GM21619 (cell line): Measurements from ENCODE around the gene FLOT1.
A peak's percentile ranks its signal among the peaks of the same experiment; 100 is the strongest.

ENCODE experiments used
- ATAC-seq: cut with Tn5 transposase; IDR thresholded peaks from one replicate; pipeline ENCODE4 v1.9.1; 2021; ENCODE audit not compliant: unreplicated experiment

The FLOT1 gene

GRCh38 chr6:30747902-30748769 is 5.6 kb upstream of the FLOT1 start:
- no peak for ATAC-seq

- no peak for ATAC-seq
Observed at GRCh38 chr6:30747300-30747687, 4.8 kb upstream of the FLOT1 start.

GRCh38 chr6:30744054-30744805 is 1.7 kb upstream of the FLOT1 start, which contains the start of gene IER3:
IER3 (minus strand) TSS chr6:30744547; CDS start chr6:30744518, 29 bp downstream.
- no peak for ATAC-seq

- ATAC-seq = no peak
Observed at GRCh38 chr6:30743099-30744053, 889 bp upstream of the FLOT1 start.

GRCh38 chr6:30741789-30742315 is 635 bp downstream of the FLOT1 start:
- peak; percentile 1 for ATAC-seq

DNA sequence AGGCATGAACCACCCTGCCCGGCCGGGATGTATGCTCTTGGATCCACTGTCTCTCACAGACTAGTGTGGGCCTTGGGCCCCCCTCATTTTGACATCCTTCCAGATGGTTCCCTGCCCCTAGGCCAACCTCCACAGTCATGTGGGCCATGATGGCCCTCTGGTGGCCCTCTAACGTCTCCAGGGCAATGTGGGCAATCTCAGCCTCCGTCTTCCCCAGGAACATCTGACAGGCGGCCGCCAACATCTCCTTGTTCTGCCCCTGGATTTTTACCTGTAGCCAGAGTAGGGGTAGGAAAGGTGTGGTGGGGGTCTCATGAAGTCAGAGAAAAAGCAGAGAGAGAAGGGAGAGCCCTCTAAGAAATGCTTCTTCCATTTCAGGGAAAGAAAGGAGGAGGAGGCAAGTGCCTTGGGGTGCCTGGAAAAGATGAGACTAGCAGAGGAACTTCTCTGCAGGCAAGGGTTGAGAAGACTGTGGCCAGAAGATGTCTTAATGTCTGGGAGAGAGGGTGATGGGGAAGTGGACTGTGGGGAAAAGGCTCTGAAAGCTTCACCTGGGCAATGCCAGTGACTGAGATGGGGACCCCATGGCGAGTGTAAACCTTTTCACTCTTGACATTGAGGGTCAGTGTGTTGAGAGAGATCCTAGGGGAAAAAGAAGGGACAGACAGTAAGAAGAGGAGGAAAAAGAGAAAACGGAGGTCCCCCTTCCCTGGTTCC is 1.3 kb downstream of the FLOT1 start:
- no peak for ATAC-seq

GRCh38 chr6:30740540-30740870 is 2.0 kb downstream of the FLOT1 start:
- no peak for ATAC-seq

- ATAC-seq = no peak
Observed at GRCh38 chr6:30738532-30738931, 4.0 kb downstream of the FLOT1 start.

GRCh38 chr6:30735668-30736314 is 6.7 kb downstream of the FLOT1 start:
- no peak for ATAC-seq

GRCh38 chr6:30732237-30732943 is 10.1 kb downstream of the FLOT1 start:
- no peak for ATAC-seq

GRCh38 chr6:30730601-30731435 is 11.7 kb downstream of the FLOT1 start:
- ATAC-seq = peak; percentile 53

DNA sequence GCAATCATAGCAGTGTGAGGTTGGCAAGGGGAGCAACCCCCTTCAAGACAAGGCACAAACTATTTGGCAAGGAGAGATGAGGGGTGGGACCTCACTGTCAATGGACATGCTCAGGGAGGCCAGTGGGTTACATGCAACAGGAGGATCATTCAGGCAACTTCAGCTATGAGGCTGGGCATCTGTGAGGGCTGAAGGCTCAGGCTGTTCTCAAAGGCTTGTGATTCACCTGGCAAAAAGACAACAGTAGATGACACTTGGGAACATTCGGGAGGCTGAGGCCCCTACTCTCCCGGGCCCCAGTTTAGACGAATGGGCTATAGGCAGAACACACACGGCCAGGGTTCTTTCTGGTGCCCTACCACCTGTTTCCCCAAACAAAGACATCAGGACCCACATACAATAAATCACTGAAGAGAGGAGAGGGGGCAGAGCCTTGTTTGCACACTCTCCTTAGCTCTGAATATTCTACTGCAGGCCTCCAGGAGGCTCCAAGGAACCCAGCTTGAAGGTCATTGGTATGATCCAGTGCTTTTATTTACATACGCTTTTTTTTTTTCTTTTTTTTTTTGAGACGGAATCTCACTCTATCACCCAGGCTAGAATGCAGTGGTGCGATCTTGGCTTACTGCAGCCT is 14.4 kb downstream of the FLOT1 start:
- no peak for ATAC-seq

DNA sequence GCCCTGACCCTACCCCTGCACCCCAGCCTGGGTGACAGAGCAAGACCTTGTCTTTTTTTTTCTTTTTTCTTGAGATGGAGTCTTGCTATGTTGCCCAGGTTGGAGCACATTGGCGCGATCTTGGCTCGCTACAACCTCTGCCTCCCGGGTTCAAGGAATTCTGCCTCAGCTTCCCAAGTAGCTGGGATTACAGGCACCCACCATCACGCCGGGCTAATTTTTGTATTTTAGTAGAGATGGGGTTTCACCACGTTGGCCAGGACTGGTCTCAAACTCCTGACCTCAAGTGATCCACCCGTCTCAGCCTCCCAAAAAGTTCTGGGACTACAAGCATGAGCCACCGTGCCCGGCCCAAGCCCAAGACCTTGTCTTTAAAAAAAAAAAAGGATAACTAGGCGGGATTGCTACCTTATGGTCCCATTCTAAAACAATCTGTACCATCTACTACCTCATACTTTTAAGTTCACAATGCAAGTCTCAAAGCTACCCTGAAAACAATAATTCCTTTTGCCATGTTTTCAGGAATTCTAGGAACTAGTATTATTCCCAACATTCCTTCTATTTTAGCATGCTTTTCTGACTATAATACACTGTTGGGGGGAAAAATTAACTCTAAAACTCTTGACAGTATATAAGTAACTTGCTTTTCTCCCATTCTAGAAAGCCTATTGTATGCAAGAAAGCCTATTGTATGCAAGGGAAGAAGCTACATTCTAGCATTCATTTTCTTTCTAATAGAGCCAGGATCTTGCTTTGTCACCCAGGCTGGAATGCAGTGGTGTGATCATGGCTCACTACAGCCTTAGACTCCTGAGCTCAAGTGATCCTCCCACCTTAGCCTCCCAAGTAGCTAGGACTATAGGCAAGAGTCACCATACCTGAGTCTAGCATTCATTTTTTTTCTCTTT is 15.7 kb downstream of the FLOT1 start:
- no peak for ATAC-seq

GRCh38 chr6:30725713-30726505 is 16.6 kb downstream of the FLOT1 start:
- ATAC-seq = no peak

- ATAC-seq = no peak
Observed at GRCh38 chr6:30724906-30725667, 17.4 kb downstream of the FLOT1 start.
